ENCODE data around the gene ERF.

Gene ERF

DNA sequence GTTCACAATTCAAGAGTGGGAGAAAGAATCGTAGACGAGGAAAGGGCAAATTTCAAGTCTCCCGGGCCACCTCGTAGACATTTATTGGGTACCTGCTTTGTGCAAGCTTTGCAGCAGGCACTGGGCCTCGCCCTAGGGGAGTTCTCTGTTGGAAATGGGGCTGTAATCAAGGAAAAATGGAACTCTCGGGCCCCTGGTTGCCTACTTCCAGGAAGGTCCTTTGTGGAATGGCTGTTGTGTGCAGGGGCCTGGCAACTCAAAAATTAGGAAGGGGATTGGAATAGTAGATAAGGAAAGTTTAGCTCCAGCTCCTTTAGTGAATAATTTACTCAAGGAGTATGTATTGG, 34.2 kb downstream of the ERF start:
- CTCF ChIA-PET = interaction anchor here (1.2 to 1.5 kb wide), 5 partner anchors 9 to 23 kb away, joined by 3 to 4 read pairs (median 4); no protein-coding TSS in a partner anchor
- POLR2A ChIA-PET = no interaction called here
- TF ChIP-seq, protein P1, sequence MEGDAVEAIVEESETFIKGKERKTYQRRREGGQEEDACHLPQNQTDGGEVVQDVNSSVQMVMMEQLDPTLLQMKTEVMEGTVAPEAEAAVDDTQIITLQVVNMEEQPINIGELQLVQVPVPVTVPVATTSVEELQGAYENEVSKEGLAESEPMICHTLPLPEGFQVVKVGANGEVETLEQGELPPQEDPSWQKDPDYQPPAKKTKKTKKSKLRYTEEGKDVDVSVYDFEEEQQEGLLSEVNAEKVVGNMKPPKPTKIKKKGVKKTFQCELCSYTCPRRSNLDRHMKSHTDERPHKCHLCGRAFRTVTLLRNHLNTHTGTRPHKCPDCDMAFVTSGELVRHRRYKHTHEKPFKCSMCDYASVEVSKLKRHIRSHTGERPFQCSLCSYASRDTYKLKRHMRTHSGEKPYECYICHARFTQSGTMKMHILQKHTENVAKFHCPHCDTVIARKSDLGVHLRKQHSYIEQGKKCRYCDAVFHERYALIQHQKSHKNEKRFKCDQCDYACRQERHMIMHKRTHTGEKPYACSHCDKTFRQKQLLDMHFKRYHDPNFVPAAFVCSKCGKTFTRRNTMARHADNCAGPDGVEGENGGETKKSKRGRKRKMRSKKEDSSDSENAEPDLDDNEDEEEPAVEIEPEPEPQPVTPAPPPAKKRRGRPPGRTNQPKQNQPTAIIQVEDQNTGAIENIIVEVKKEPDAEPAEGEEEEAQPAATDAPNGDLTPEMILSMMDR (IDR thresholded peaks at IDR 0.05; ENCODE audit: control extremely low read depth, extremely low read depth, low read depth, missing control alignments) = no peak
- DNase-seq (ENCODE audit: extremely low spot score) = no peak

DNA sequence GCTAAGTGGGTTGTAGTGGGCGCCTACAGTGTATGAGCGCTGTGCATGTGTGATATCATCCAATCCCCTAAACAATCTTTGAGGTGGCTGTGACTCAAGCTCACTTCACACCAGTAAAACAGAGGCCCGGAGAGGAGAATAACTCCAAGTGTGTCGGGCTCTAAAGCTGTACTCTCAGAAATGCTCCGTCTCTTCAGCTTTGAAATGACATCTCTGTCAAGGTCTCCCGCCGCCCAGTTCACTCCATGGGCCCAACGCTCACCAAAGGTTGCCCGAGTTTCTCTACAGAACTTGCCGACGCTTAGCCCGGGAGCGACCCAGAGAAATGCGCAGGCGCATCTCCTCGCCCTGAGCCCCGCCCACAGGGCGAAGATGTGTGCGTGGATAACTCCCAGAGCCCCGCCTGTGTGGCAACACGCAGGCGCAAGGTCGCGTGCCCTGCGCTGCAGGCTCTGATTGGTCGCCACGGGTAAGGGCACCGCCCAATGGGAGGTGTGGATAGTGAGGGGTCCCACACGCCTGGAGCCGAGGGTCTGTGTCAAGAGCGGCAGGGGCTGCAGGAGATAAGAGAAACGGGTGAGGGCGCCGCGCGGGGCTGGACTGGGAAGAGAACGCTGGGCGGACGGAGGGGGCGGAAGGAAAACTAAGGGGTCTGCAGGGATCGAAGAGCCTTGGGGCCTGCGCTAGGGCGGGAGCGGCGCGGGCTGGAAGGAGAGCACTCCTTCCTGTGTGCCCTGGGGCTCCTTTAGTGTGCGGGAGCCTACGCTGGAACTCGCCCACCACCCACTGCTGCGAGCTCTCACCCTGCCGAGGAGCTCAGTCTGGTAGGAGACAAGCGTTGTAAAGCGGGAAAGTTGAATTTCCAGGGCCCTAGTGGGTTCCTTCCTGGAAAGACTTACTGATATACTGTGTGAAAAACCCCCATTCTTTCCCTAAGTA, 34.8 kb downstream of the ERF start, which contains the start of gene ZNF526:
ZNF526 (plus strand) TSS at position 501 of the 939 bp plus-strand sequence. CDS start 4,092 bp downstream, outside the sequence.
- TF ChIP-seq, protein P1 (IDR thresholded peaks at IDR 0.05; ENCODE audit: control extremely low read depth, extremely low read depth, low read depth, missing control alignments) = no peak
- CTCF ChIA-PET = interaction anchor here (1.1 to 1.7 kb wide), 6 partner anchors 10 to 89 kb away, joined by 3 to 5 read pairs (median 4); no protein-coding TSS in a partner anchor
- POLR2A ChIA-PET = no interaction called here
- DNase-seq (ENCODE audit: extremely low spot score) = peak; percentile 99

DNA sequence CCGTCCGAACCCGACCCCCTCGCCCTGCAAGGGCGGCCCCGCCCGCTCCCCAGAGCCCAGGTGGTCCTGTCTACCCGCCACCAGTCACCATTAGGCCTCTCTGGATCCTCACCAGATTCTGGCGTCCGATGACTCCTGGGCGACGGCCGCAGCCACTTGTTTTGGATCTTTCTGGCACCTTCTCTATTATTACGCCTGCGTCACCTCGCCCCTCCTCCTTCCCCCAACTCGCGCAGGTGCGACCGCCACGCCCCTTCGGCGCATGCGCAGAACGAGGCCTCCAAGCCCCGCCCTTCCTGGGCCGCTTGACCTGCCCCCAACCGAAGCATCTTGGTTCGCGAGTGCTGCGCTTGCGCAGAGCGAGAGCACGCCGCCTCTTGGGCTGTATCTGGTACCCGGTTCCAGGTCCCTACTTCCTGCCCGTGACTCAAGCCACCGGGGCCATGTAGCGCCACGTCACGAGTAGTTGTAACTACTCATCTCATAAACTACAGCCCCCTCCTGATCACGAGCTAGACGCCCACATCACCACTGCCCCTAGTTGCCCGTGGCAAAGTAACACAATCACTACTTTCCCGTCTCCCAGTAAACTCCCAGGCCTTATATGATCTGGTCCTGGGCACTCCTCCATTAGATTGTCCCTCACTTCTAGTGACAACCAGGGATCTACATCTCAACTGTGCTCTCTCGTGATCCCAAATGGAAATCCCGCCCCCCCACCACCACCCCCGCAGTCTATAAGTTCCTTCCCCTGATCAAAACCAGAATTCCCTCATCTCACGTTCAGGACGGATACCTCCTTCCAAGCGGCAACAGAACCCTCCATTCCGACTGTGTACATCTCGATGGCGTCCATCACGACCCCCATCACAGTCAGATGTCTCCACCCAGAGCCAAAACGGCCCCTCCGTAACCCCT, 37.1 kb downstream of the ERF start, which contains the start of gene DEDD2:
DEDD2 (minus strand) TSS at position 158 of the 918 bp plus-strand sequence. CDS start 670 bp downstream, outside the sequence.
- ChIA-PET CTCF (interaction anchor here (1.1 to 2.4 kb wide), 5 partner anchors 10 to 85 kb away, joined by 3 to 8 read pairs (median 6); partner anchors contain the start of gene POU2F2), POLR2A (interaction anchor here (1.0 to 2.0 kb wide), 3 partner anchors 10 to 79 kb away, joined by 3 to 8 read pairs (median 3); no protein-coding TSS in a partner anchor)
- TF ChIP-seq, protein P1 (IDR thresholded peaks at IDR 0.05; ENCODE audit: control extremely low read depth, extremely low read depth, low read depth, missing control alignments) = no peak
- peak; percentile 98 for DNase-seq (ENCODE audit: extremely low spot score)

DNA sequence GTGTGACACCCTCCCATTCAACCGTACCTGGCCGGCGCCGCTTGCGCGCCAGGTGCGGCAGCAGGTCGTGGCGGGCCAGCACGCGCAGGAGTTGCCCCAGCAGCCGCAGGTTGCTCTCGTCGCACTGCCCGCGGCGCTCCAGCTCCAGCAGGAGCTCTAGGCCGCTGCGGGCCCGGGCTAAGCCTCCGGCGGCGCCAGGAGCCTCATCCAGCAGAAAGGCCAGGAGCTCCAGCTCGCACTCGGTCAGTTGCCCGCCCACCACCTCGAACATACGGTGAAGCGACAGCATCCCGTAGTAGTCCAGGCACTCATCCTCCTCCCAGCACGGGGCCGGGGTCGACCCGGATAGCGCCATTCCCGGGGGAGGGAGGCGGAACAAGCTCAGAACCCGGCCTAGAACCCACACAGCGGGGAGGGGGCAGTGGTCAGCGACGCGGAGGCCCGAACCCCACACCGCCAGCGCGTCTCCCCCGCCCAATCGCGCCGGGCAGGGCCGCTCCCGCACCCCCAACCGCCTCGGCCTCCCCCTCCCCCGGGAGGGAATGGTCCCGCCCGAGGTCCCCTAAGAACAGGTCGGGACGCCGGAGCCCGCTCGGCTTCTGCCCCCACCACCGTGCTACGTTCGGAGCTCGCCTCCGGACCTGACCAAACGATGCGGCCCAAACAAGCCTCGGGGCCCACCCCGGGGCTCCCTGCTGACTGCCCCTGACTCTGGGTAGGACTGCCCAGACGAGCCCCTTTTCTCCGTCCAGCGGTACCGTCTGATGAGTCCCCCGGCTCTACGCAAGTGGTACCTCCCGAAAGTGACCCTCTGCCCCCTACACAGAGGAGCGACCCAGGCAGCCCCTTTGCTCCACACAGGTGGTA, 38.0 kb downstream of the ERF start:
- CTCF ChIA-PET = interaction anchor here (0.9 to 2.4 kb wide), 8 partner anchors 10 to 102 kb away, joined by 3 to 8 read pairs (median 4); partner anchors contain the start of gene POU2F2
- POLR2A ChIA-PET = interaction anchor here (0.6 to 2.0 kb wide), 4 partner anchors 9 to 26 kb away, joined by 3 to 8 read pairs (median 4); no protein-coding TSS in a partner anchor
- TF ChIP-seq, protein P1 (IDR thresholded peaks at IDR 0.05; ENCODE audit: control extremely low read depth, extremely low read depth, low read depth, missing control alignments) = no peak
- DNase-seq (ENCODE audit: extremely low spot score) = no peak

DNA sequence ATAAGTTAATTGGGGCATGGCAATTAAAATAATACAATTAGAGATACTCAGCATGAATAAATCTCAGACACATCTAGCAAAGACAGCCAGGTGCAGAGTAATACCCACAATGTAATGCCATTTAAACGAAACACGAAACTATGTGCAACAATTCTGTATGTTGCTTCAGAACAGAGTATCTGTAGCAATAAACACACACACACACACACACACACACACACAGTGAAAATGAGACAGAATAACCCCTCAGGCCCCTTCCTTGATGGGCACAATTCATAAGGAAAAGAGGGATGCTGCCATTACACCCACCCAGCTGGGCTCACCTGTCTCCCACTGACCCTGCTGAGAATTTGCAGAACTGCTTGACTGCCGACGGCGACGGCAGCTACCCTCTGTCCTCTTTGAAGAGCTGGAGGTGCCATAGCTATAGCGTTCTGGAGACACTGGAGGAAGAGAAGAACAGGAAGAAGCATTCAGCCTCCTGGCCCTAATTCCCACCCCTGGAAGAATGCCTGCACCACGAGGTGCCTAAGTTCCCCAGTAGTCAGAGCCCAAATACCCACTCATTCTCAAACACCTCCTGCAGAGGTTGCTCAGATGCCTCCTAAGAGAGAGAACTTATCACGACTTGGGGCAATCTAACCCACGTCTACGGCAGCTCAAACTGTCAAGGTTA, 40.0 kb downstream of the ERF start:
- DNase-seq (ENCODE audit: extremely low spot score) = no peak
- ChIA-PET POLR2A (interaction anchor here (1.4 kb wide), 1 partner anchor 13 kb away, joined by 3 read pairs; no protein-coding TSS in a partner anchor), CTCF (interaction anchor here (1.1 to 1.3 kb wide), 4 partner anchors 8 to 82 kb away, joined by 3 to 5 read pairs (median 4); partner anchors contain the start of gene POU2F2)
- TF ChIP-seq, protein P1 (IDR thresholded peaks at IDR 0.05; ENCODE audit: control extremely low read depth, extremely low read depth, low read depth, missing control alignments) = no peak
